Measurements from ENCODE around the gene SAMSN1. TPM values are rescaled to one million over a fixed set of nuclear protein-coding genes. Genes with fewer than 3 reads are reported as not detected.

The SAMSN1 gene
- total RNA-seq, 2 donors from 2014 or later: 1.4 TPM; not detected in 1

- Histone ChIP-seq H3K9ac (ENCODE audit: extremely low read depth, low read length, poor library complexity, severe bottlenecking) (no peak overlapping the region), H3K36me3 (ENCODE audit: control insufficient read depth, insufficient read depth, low read length) (no peaks in the 10 kb centered on the region), H3K9me3 (ENCODE audit: control insufficient read depth, low read length) (no peaks in the 10 kb centered on the region), H3K27me3 (ENCODE audit: control insufficient read depth, insufficient read depth, low read length, poor library complexity, severe bottlenecking) (no peaks in the 10 kb centered on the region), H3K4me1 (ENCODE audit: control insufficient read depth, insufficient read depth, low read length) (no peaks in the 10 kb centered on the region), H3K4me3 (ENCODE audit: low read length) (no peak overlapping the region), H3K27ac (ENCODE audit: low read depth, low read length) (no peak overlapping the region)
- Mint-ChIP-seq H3K27me3 (ENCODE audit: insufficient read depth) (no peaks in the 10 kb centered on the region), H3K36me3 (ENCODE audit: low read depth) (no peaks in the 10 kb centered on the region), H3K9me3 (no peaks in the 10 kb centered on the region), H3K4me3 (no peak overlapping the region), H3K4me1 (no peaks in the 10 kb centered on the region), H3K27ac (no peak overlapping the region)
- no peak for DNase-seq
- 82 to 100% methylated on average over 1 to 3 of the region's 3 CpGs for whole genome bisulfite sequencing, 2 experiments (ENCODE audit: insufficient coverage in 1 of 2, insufficient read length in 1 of 2)
- no peak for TF ChIP-seq CTCF (conservative IDR thresholded peaks at IDR 0.05)
Measured at GRCh38 chr21:14480411-14481031, 65.6 kb downstream of the SAMSN1 start.

GRCh38 chr21:14479241-14479786 is 66.8 kb downstream of the SAMSN1 start:
- Mint-ChIP-seq H3K4me3 (no peak overlapping the region), H3K36me3 (ENCODE audit: low read depth) (no peaks in the 10 kb centered on the region), H3K27ac (no peak overlapping the region), H3K9me3 (no peaks in the 10 kb centered on the region), H3K4me1 (no peaks in the 10 kb centered on the region), H3K27me3 (ENCODE audit: insufficient read depth) (no peaks in the 10 kb centered on the region)
- DNase-seq: no peak
- H3K9me3 ChIP-seq (ENCODE audit: control insufficient read depth, low read length): no peaks in the 10 kb centered on the region
- H3K4me1 ChIP-seq (ENCODE audit: control insufficient read depth, insufficient read depth, low read length): no peaks in the 10 kb centered on the region
- no peak overlapping the region for H3K27ac ChIP-seq (ENCODE audit: low read depth, low read length)
- TF ChIP-seq CTCF (conservative IDR thresholded peaks at IDR 0.05): no peak
- no peak overlapping the region for H3K4me3 ChIP-seq (ENCODE audit: low read length)
- 68 to 80% methylated on average over 1 of the region's 1 CpG for WGBS, 2 experiments (ENCODE audit: insufficient coverage in 1 of 2, insufficient read length in 1 of 2)
- H3K36me3 ChIP-seq (ENCODE audit: control insufficient read depth, insufficient read depth, low read length): no peaks in the 10 kb centered on the region
- no peak overlapping the region for H3K9ac ChIP-seq (ENCODE audit: extremely low read depth, low read length, poor library complexity, severe bottlenecking)
- H3K27me3 ChIP-seq (ENCODE audit: control insufficient read depth, insufficient read depth, low read length, poor library complexity, severe bottlenecking): no peaks in the 10 kb centered on the region

- Mint-ChIP-seq H3K9me3 (no peaks in the 10 kb centered on the region), H3K36me3 (ENCODE audit: low read depth) (no peaks in the 10 kb centered on the region), H3K27ac (no peak overlapping the region), H3K27me3 (ENCODE audit: insufficient read depth) (no peaks in the 10 kb centered on the region), H3K4me1 (no peaks in the 10 kb centered on the region), H3K4me3 (no peak overlapping the region)
- no peaks in the 10 kb centered on the region for H3K9me3 ChIP-seq (ENCODE audit: control insufficient read depth, low read length)
- H3K36me3 ChIP-seq (ENCODE audit: control insufficient read depth, insufficient read depth, low read length): no peaks in the 10 kb centered on the region
- H3K27ac ChIP-seq (ENCODE audit: low read depth, low read length): no peak overlapping the region
- H3K4me3 ChIP-seq (ENCODE audit: low read length): no peak overlapping the region
- no peaks in the 10 kb centered on the region for H3K27me3 ChIP-seq (ENCODE audit: control insufficient read depth, insufficient read depth, low read length, poor library complexity, severe bottlenecking)
- DNase-seq: no peak
- TF ChIP-seq CTCF (conservative IDR thresholded peaks at IDR 0.05): no peak
- 88% methylated on average over 1 of the region's 1 CpG; no CpG with 5 or more reads in 1 of the 2 experiments for WGBS, 2 experiments (ENCODE audit: insufficient coverage in 1 of 2, insufficient read length in 1 of 2)
- H3K4me1 ChIP-seq (ENCODE audit: control insufficient read depth, insufficient read depth, low read length): no peaks in the 10 kb centered on the region
- H3K9ac ChIP-seq (ENCODE audit: extremely low read depth, low read length, poor library complexity, severe bottlenecking): no peak overlapping the region
Measured at GRCh38 chr21:14477841-14478240, 68.3 kb downstream of the SAMSN1 start.
